GM10248 (cell line): ENCODE data around the gene SOCS1.

Source experiments
- CTCF ChIA-PET: fragments of 300-600 bp; sonication (Branson Sonifier 250); formaldehyde crosslinking; extraction: SDS; loops from one replicate; lab custom pipeline; 2021; ENCODE audit warnings: antibody characterized with exemption; lab: Yijun Ruan, JAX
- POLR2A ChIA-PET: fragments of 350-650 bp; sonication (Branson Sonifier 250); formaldehyde crosslinking; extraction: SDS; loops from one replicate; lab custom pipeline; 2020; ENCODE audit warnings: antibody characterized with exemption; lab: Yijun Ruan, JAX
- DNase-seq: peaks from one replicate; pipeline ENCODE4 v3.0.0; 2012; ENCODE audit errors: extremely low spot score
- CTCF ChIP-seq: IDR thresholded peaks from 2 replicates; pipeline ENCODE4 v1.5.1; 2012; ENCODE audit warnings: mild to moderate bottlenecking, low read depth; ENCODE audit errors: extremely low read depth, missing control alignments, control extremely low read depth

SOCS1 gene

GRCh38 chr16:11257131-11257938, 1.3 kb upstream of the SOCS1 start:
- ChIA-PET CTCF (interaction anchor here (0.8 to 9.7 kb wide), 22 partner anchors 11 to 308 kb away, joined by 3 to 182 read pairs (median 6); partner anchors contain the start of gene TNP2), POLR2A (interaction anchor here (2.9 kb wide), 1 partner anchor 288 kb away, joined by 7 read pairs; no protein-coding TSS in a partner anchor)
- TF ChIP-seq CTCF: peak; percentile 79
- DNase-seq: peak; percentile 76

- DNase-seq: no peak
- CTCF ChIA-PET: interaction anchor here (0.6 to 9.7 kb wide), 33 partner anchors 8 to 486 kb away, joined by 3 to 182 read pairs (median 4); partner anchors contain the start of gene TNP2
- TF ChIP-seq CTCF: no peak
- POLR2A ChIA-PET: interaction anchor here (0.6 to 3.5 kb wide), 41 partner anchors 7 to 1156 kb away, joined by 3 to 52 read pairs (median 7); partner anchors contain the start of genes DEXI, TNP2 and TXNDC11
Observed at GRCh38 chr16:11256661-11257130, 692 bp upstream of the SOCS1 start.

GRCh38 chr16:11254913-11255736, 879 bp downstream of the SOCS1 start:
- ChIA-PET POLR2A (interaction anchor here (0.6 to 3.5 kb wide), 51 partner anchors 9 to 329 kb away, joined by 3 to 52 read pairs (median 6); partner anchors contain the start of genes DEXI and TNP2), CTCF (interaction anchor here (0.6 to 9.7 kb wide), 47 partner anchors 9 to 484 kb away, joined by 3 to 182 read pairs (median 4); partner anchors contain the start of genes DEXI, PRM3, RMI2 and TNP2)
- TF ChIP-seq CTCF: peak; percentile 39
- DNase-seq: no peak

GRCh38 chr16:11253995-11254912, 1.8 kb downstream of the SOCS1 start:
- ChIA-PET POLR2A (interaction anchor here (0.6 to 3.5 kb wide), 24 partner anchors 8 to 309 kb away, joined by 3 to 52 read pairs (median 6); partner anchors contain the start of gene TNP2), CTCF (interaction anchor here (0.7 to 9.7 kb wide), 18 partner anchors 41 to 315 kb away, joined by 3 to 182 read pairs (median 6); partner anchors contain the start of gene RMI2)
- no peak for TF ChIP-seq CTCF
- no peak for DNase-seq

- DNase-seq: no peak
- TF ChIP-seq CTCF: no peak
- CTCF ChIA-PET: interaction anchor here (0.9 to 9.7 kb wide), 8 partner anchors 17 to 300 kb away, joined by 3 to 182 read pairs (median 24); no protein-coding TSS in a partner anchor
- POLR2A ChIA-PET: interaction anchor here (0.6 to 3.5 kb wide), 9 partner anchors 10 to 1142 kb away, joined by 3 to 52 read pairs (median 5); no protein-coding TSS in a partner anchor
Observed at GRCh38 chr16:11253009-11253994, 2.7 kb downstream of the SOCS1 start.
